Measurements from ENCODE around the gene MUC5B.
"Not testable (repeated sequence)": the region's sequence is repeated elsewhere in the genome, so short reads cannot be mapped to it uniquely, and the experiment has no call there.

DNA sequence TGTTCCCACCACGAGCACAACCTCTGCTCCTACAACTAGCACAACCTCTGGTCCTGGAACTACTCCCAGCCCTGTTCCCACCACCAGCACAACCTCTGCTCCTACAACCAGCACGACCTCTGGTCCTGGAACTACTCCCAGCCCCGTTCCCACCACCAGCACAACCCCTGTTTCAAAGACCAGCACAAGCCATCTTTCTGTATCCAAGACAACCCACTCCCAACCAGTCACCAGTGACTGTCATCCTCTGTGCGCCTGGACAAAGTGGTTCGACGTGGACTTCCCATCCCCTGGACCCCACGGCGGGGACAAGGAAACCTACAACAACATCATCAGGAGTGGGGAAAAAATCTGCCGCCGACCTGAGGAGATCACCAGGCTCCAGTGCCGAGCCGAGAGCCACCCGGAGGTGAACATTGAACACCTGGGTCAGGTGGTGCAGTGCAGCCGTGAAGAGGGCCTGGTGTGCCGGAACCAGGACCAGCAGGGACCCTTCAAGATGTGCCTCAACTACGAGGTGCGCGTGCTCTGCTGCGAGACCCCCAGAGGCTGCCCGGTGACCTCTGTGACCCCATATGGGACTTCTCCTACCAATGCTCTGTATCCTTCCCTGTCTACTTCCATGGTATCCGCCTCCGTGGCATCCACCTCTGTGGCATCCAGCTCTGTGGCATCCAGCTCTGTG lies 30.9 kb upstream of the MUC5B start:
- TF ChIP-seq EZH2phosphoT487 (IDR thresholded peaks at IDR 0.05; ENCODE audit: insufficient read depth, low read depth); EZH2 (IDR thresholded peaks at IDR 0.05; ENCODE audit: insufficient read depth, poor library complexity, severe bottlenecking): not testable (repeated sequence)
